Epithelial cell of esophagus (primary cell): Measurements from ENCODE around the gene SND1.
A peak's percentile ranks its signal among the peaks of the same experiment; 100 is the strongest.

Experiments used
- DNase-seq: peaks from one replicate; pipeline ENCODE4 v3.0.0; 2010; ENCODE audit warnings: low read depth
- H3K4me3 ChIP-seq: 2 replicates; pipeline ENCODE4 v1.5.1; 2011; ENCODE audit warnings: mild to moderate bottlenecking, low read length, control low read depth
- TF ChIP-seq, protein P1 (sequence below): IDR thresholded peaks from 2 replicates; pipeline ENCODE4 v1.5.1; 2011; ENCODE audit warnings: low read depth, mild to moderate bottlenecking, low read length, control low read depth, inconsistent platforms; ENCODE audit not compliant: insufficient read depth; ENCODE audit errors: missing control alignments

The SND1 gene

DNA sequence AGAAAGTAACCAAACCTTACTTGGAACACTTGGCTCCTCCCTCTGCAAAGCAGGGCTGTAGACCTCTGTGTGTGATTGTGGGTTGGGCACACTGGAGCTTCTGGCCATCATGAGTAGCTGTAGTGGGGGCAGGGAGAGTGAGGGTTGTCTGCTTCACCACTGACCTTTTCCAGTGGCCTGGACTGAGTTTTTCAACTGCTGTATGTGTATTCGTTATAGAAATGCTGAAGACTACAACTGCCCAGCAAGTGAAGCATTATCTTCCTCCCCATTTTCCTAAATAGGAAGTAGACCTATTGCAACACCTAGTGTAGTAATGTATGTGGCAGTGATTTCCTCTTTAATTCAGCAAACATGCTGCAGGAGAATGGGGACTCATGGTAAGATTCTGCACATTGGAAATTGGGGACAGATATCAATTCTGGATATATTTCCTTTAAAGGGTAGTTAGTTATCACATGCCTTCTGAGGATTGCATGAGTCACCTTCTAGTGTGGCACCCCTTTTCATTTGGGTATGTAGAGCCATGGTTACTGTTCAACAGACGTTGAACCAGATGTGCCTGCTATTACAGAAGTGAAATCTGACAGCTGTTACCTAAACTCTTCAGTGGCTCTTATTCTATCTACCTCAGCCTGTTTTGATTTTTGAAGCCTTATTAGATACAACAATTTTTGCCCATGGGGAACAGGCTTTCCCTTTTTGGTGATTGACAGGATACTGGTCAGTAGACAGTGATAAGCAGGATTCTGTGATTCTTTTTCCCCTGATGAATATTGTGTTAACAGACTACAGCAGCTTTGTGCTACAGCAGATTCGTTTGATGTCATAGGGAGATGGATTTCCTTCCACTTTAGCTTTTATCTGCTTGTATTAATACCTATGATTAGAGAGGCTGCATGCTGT is 130.9 kb downstream of the SND1 start:
- TF ChIP-seq, protein P1, sequence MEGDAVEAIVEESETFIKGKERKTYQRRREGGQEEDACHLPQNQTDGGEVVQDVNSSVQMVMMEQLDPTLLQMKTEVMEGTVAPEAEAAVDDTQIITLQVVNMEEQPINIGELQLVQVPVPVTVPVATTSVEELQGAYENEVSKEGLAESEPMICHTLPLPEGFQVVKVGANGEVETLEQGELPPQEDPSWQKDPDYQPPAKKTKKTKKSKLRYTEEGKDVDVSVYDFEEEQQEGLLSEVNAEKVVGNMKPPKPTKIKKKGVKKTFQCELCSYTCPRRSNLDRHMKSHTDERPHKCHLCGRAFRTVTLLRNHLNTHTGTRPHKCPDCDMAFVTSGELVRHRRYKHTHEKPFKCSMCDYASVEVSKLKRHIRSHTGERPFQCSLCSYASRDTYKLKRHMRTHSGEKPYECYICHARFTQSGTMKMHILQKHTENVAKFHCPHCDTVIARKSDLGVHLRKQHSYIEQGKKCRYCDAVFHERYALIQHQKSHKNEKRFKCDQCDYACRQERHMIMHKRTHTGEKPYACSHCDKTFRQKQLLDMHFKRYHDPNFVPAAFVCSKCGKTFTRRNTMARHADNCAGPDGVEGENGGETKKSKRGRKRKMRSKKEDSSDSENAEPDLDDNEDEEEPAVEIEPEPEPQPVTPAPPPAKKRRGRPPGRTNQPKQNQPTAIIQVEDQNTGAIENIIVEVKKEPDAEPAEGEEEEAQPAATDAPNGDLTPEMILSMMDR = no peak
- peak; percentile 21 for DNase-seq
- H3K4me3 ChIP-seq = no peak overlapping the region

DNA sequence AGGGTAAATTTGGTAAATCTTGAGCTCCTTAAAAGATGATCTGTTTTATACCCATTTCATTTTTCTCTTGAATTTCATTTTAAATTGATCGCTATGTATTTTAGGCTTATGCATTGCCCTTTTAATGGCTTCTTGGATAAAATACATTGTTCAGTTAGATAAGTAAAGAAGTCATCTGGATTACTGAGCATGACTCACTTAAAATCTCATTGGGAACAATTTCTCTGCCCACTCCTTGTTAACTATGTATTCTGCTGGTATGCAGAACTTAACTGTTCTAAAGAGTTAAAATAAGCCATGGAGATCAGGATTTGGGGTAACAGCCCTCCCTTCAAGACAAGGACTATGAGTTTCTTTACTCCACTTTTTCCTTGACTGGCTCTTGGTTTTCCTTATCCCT is 134.2 kb downstream of the SND1 start:
- DNase-seq = no peak
- TF ChIP-seq, protein P1 = no peak

DNA sequence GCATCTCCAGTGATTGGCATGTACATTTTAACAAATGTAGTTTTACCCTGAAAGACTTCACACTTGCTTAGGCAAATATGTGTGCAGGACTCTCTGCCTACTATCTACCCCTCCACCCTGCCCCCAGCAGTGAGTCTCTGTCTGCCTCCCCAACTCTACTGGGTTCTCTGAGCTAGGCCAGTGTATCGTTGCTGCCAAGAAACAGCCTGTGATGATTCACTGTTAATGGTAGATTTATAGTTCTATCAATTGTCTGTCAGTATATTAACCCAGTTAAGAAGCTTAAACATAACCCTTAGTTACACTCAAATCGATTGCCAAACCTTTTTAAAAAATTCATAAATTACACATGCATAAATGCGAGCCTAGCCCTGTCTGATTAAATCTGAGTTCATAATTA is 137.0 kb downstream of the SND1 start:
- H3K4me3 ChIP-seq = no peak overlapping the region
- TF ChIP-seq, protein P1 = no peak
- DNase-seq = no peak

More for the DNA sequence above, 134.2 kb downstream of the SND1 start:
- no peak overlapping the region for H3K4me3 ChIP-seq

DNA sequence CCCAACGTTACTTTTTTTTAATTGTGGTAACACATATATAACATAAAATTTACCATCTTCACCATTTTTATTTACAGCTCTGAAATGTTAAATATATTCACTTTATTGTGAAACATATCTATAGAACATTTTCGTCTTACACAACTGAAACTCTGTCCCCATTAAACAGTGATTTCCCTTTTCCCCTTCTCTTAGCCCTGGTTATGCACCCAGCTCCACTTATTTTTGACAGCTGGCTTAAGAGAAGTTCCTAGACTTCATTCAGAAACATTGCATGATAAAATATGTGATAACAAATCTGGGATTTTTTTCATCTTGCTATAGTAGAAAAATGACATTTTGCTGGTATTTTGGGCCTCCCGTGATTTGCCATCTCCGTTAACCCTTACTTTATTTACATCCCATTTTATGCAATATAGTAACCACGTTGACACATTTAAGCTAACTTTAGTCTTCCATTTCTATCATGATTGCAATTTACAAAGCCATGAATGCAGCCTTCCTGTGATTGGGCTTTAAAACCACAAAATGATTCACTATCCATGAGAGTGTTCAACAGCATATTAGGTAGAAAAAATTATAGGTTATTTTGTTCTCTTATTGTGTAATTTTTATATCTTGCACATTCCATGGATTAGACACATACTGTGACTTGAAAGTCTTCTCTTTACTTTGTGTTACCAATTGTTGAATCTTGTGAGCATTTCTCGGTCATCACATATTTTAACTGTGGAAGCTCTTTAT is 139.6 kb downstream of the SND1 start:
- TF ChIP-seq, protein P1 = no peak
- peak; percentile 46 for DNase-seq
- H3K4me3 ChIP-seq = no peak overlapping the region

DNA sequence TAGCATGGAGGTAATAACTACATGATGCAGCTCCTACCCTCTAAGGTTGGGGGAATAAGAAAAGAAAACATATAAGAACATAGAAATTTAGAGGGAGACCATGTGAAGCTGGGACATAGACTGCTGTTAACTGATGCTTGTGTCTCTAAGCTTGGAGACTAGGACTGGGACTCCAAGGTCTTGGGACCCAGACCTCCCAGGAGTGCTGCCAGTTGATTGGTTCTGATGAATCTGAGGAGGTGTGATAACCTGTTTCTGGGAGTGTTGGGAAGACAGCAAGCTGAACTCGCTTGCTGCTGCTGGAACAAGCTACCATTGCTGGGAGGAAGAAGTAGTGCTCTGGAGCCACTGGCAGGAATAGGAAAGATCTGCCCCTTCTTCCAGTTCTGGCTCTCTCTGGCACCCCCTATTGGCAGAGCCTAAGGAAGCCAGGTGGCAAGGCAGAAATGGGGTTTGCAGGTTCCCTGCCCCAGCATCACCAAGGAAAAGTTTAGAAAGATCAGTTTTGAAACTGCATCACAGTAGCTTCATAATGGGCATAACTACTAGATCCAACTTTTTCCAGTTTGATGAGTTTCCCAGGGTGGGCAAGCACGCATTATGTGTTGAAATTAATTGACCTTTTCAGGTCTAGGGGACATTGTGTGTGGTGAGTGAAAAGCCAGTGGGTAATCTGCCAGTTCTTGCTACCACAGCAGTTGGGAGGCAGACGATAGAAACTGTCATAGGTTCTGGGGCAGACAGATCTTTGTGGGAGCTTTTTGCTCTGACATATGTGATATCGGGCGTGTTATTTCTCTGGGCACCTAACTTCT is 140.7 kb downstream of the SND1 start:
- DNase-seq = peak; percentile 44
- H3K4me3 ChIP-seq = no peak overlapping the region
- TF ChIP-seq, protein P1 = peak; percentile 67

DNA sequence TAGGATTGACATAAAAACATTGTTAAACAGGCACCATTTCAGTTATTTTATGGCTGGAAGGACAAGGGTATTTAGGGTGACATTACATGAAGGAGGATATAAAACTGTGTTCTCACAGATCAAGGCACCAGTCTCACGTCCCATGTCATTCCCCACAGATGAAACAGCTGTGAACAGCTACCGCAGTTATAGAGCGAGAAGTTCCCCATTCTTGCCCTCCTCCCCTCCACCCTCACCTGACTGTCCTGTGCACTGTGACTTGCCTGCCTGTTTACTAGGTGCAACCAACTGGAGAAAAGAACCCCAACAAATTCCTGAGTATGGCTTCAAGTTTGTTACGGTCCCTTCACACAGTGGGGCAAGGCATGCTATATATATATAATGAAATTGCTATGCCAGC is 141.6 kb downstream of the SND1 start:
- TF ChIP-seq, protein P1 = no peak
- DNase-seq = no peak
- H3K4me3 ChIP-seq = no peak overlapping the region
